PC-9 (cell line): ENCODE data around the gene KRTAP5-10.

Source experiments
- CTCF ChIP-seq: fragments of 200-600 bp; sonication (generic); conservative IDR thresholded peaks from 2 replicates; pipeline ENCODE4 v1.6.1; 2017; ENCODE audit warnings: mixed run types, antibody characterized with exemption, mild to moderate bottlenecking, moderate library complexity
- EZH2 ChIP-seq: fragments of 200-600 bp; sonication (generic); IDR thresholded peaks from 2 replicates; pipeline ENCODE4 v1.8.0; 2017; ENCODE audit warnings: antibody characterized with exemption, low read depth

- no peak for TF ChIP-seq CTCF
- TF ChIP-seq EZH2, result no peak
These were observed 8.1 kb upstream of the KRTAP5-10 start for GRCh38 chr11:71557257-71557656.
